ENCODE data around the gene PRRC1. TPM values are rescaled to one million over a fixed set of nuclear protein-coding genes. Genes with fewer than 3 reads are reported as not detected.
"Not testable (repeated sequence)": the region's sequence is repeated elsewhere in the genome, so short reads cannot be mapped to it uniquely, and the experiment has no call there.

PRRC1 gene
- polyA plus RNA-seq, 1 donor from 2014 or later = 36.3 TPM

GRCh38 chr5:127529904-127530682 lies 12.7 kb downstream of the PRRC1 start:
- Histone ChIP-seq H3K4me3 (ENCODE audit: low read length) (no peak overlapping the region), H3F3A (ENCODE audit: insufficient read depth, low read length, poor library complexity, severe bottlenecking) (no peaks in the 10 kb centered on the region), H3K27me3 (ENCODE audit: insufficient read depth, low read depth, low read length) (no peaks in the 10 kb centered on the region), H3K9me3 (ENCODE audit: low read length) (no peaks in the 10 kb centered on the region), H4K20me1 (ENCODE audit: insufficient read depth) (no peaks in the 10 kb centered on the region), H3K36me3 (ENCODE audit: insufficient read depth, low read length) (peaks cover 24% of the 10 kb centered on the region), H3K79me2 (replicated peaks; ENCODE audit: insufficient read depth, low read length) (peaks cover 7% of the 10 kb centered on the region), H3K27ac (ENCODE audit: low read length) (no peak overlapping the region), H3K4me2 (ENCODE audit: low read length) (no peak overlapping the region), H2AFZ (ENCODE audit: low read depth, low read length) (no peak overlapping the region), H3K9ac (ENCODE audit: low read length) (no peak overlapping the region), H3K9me2 (ENCODE audit: insufficient read depth, low read length) (no peaks in the 10 kb centered on the region)
- TF ChIP-seq CTCF (IDR thresholded peaks at IDR 0.05; ENCODE audit: poor library complexity, severe bottlenecking) = no peak
- TF ChIP-seq TAF1 (IDR thresholded peaks at IDR 0.05; ENCODE audit: low read depth) = no peak
- TF ChIP-seq EZH2 (IDR thresholded peaks at IDR 0.05; ENCODE audit: borderline replicate concordance, insufficient read depth, low read length, poor library complexity, severe bottlenecking) = no peak
- TF ChIP-seq RAD21 (conservative IDR thresholded peaks at IDR 0.05) = no peak

- H3K27ac ChIP-seq (ENCODE audit: low read length) = no peak overlapping the region
- no peak overlapping the region for H3K9ac ChIP-seq (ENCODE audit: low read length)
- no peaks in the 10 kb centered on the region for H3K79me2 ChIP-seq (replicated peaks; ENCODE audit: insufficient read depth, low read length)
- no peak overlapping the region for H3K4me3 ChIP-seq (ENCODE audit: low read length)
- no peaks in the 10 kb centered on the region for H3K9me2 ChIP-seq (ENCODE audit: insufficient read depth, low read length)
- H3K4me2 ChIP-seq (ENCODE audit: low read length) = no peak overlapping the region
- no peaks in the 10 kb centered on the region for H4K20me1 ChIP-seq (ENCODE audit: insufficient read depth)
- TF ChIP-seq MXI1 (conservative IDR thresholded peaks at IDR 0.05; ENCODE audit: poor library complexity, severe bottlenecking) (no peak), CTCF (IDR thresholded peaks at IDR 0.05; ENCODE audit: poor library complexity, severe bottlenecking) (peak; percentile 45)
- no peak overlapping the region for H2AFZ ChIP-seq (ENCODE audit: low read depth, low read length)
- no peaks in the 10 kb centered on the region for H3K27me3 ChIP-seq (ENCODE audit: insufficient read depth, low read depth, low read length)
- peaks cover 23% of the 10 kb centered on the region for H3K36me3 ChIP-seq (ENCODE audit: insufficient read depth, low read length)
- no peaks in the 10 kb centered on the region for H3K9me3 ChIP-seq (ENCODE audit: low read length)
- no peaks in the 10 kb centered on the region for H3F3A ChIP-seq (ENCODE audit: insufficient read depth, low read length, poor library complexity, severe bottlenecking)
These were observed 19.2 kb downstream of the PRRC1 start for GRCh38 chr5:127536687-127537086.

GRCh38 chr5:127540553-127540952 lies 23.1 kb downstream of the PRRC1 start:
- H2AFZ ChIP-seq (ENCODE audit: low read depth, low read length); H3K9me3 ChIP-seq (ENCODE audit: low read length); H3K79me2 ChIP-seq (replicated peaks; ENCODE audit: insufficient read depth, low read length); H4K20me1 ChIP-seq (ENCODE audit: insufficient read depth); H3F3A ChIP-seq (ENCODE audit: insufficient read depth, low read length, poor library complexity, severe bottlenecking); H3K4me2 ChIP-seq (ENCODE audit: low read length); H3K4me3 ChIP-seq (ENCODE audit: low read length); H3K9ac ChIP-seq (ENCODE audit: low read length); H3K27ac ChIP-seq (ENCODE audit: low read length); H3K27me3 ChIP-seq (ENCODE audit: insufficient read depth, low read depth, low read length); H3K9me2 ChIP-seq (ENCODE audit: insufficient read depth, low read length): not testable (repeated sequence)
- peaks cover 10% of the 10 kb centered on the region for H3K36me3 ChIP-seq (ENCODE audit: insufficient read depth, low read length)

GRCh38 chr5:127545249-127545648 lies 27.8 kb downstream of the PRRC1 start:
- H3K9me3 ChIP-seq (ENCODE audit: low read length); H3F3A ChIP-seq (ENCODE audit: insufficient read depth, low read length, poor library complexity, severe bottlenecking); H3K9ac ChIP-seq (ENCODE audit: low read length); H3K27ac ChIP-seq (ENCODE audit: low read length); H3K4me2 ChIP-seq (ENCODE audit: low read length); H3K9me2 ChIP-seq (ENCODE audit: insufficient read depth, low read length); H3K79me2 ChIP-seq (replicated peaks; ENCODE audit: insufficient read depth, low read length); H3K4me3 ChIP-seq (ENCODE audit: low read length); H3K27me3 ChIP-seq (ENCODE audit: insufficient read depth, low read depth, low read length); H2AFZ ChIP-seq (ENCODE audit: low read depth, low read length); H4K20me1 ChIP-seq (ENCODE audit: insufficient read depth); H3K36me3 ChIP-seq (ENCODE audit: insufficient read depth, low read length): not testable (repeated sequence)
